HCT116 (cell line): ENCODE measurements around the gene AKAP12. TPM values are rescaled to one million over a fixed set of nuclear protein-coding genes. Genes with fewer than 3 reads are reported as not detected.

ENCODE experiments used
- ATAC-seq: fragments of 200-7000 bp; cut with Tn5 transposase; 2 replicates; pipeline ENCODE4 v1.9.1; 2020; ENCODE audit warnings: mild to moderate bottlenecking, moderate library complexity
- BruUV-seq: library from RNA; stranded (reverse); fragments of 400-500 nt; replicated peaks from 2 replicates; lab custom pipeline; 2021; lab: Mats Ljungman, UMichigan
- CTCF ChIA-PET: fragments of 300-600 bp; sonication (Branson Sonifier 250); formaldehyde crosslinking; loops from one replicate; lab custom pipeline; 2021; ENCODE audit warnings: antibody characterized with exemption; lab: Charles Lee
- POLR2A ChIA-PET: fragments of 300-600, 350-600 bp; sonication (Branson Sonifier 250); formaldehyde crosslinking; loops from one replicate; lab custom pipeline; 2021; ENCODE audit warnings: antibody characterized with exemption; lab: Charles Lee
- RAD21 ChIA-PET, 2 experiments: fragments of 300-600 bp; sonication (Branson Sonifier 250); formaldehyde crosslinking; loops; one replicate each; lab custom pipeline; 2023; ENCODE audit warnings: low total read pairs in 2 of 2; ENCODE audit not compliant: uncharacterized antibody in 2 of 2, unreplicated experiment in 2 of 2, low non-redundant PET in 1 of 2; lab: Charles Lee
- DNase-seq: peaks from one replicate; pipeline ENCODE4 v3.0.0-alpha.2; 2010; ENCODE audit warnings: low read depth, low spot score
- H2AFZ ChIP-seq: fragments of 200-600 bp; shearing (Covaris generic), sonication (generic); 2 replicates; pipeline ENCODE4 v1.6.1; 2017; ENCODE audit warnings: low read depth, mixed run types, mixed read lengths, antibody characterized with exemption, low read length; ENCODE audit not compliant: poor library complexity, severe bottlenecking
- H3K27ac ChIP-seq: 2 replicates; pipeline ENCODE4 v1.5.1; 2012; ENCODE audit warnings: low read depth, low read length
- H3K27me3 ChIP-seq: fragments of 200-600 bp; sonication (generic); 2 replicates; pipeline ENCODE4 v1.6.1; 2016; ENCODE audit warnings: mixed run types, low read length, mixed read lengths; ENCODE audit not compliant: insufficient read depth
- H3K36me3 ChIP-seq, 2 experiments: fragments of 200-500 bp in 1 of 2; fragments of 200-600 bp in 1 of 2; sonication (Bioruptor generic) in 1 of 2; sonication (generic) in 1 of 2; 2 replicates each; pipeline versions ENCODE4 v1.5.1 to v1.6.1; 2014 to 2016; ENCODE audit warnings: low read length in 2 of 2, inconsistent platforms in 1 of 2, mixed read lengths in 1 of 2, mixed run types in 1 of 2; ENCODE audit not compliant: insufficient read depth in 2 of 2, control insufficient read depth in 1 of 2
- H3K4me1 ChIP-seq, 2 experiments: fragments of 200-600 bp in 1 of 2; sonication (generic) in 1 of 2; 2 replicates each; pipeline versions ENCODE4 v1.5.1 to v1.6.1; 2012 to 2017; ENCODE audit warnings: low read length in 2 of 2, inconsistent platforms in 1 of 2, mild to moderate bottlenecking in 1 of 2, mixed read lengths in 1 of 2, mixed run types in 1 of 2, moderate library complexity in 1 of 2; ENCODE audit not compliant: insufficient read depth in 2 of 2, control insufficient read depth in 1 of 2
- H3K4me2 ChIP-seq: fragments of 200-600 bp; sonication (generic); 2 replicates; pipeline ENCODE4 v1.6.1; 2017; ENCODE audit warnings: mixed run types, low read length, mixed read lengths
- H3K4me3 ChIP-seq, 2 experiments: fragments of 200-600 bp in 1 of 2; sonication (generic) in 1 of 2; replicated peaks in 1 of 2; 2 replicates each; pipeline ENCODE4 v1.5.1; 2011 to 2016; ENCODE audit warnings: low read length in 2 of 2, control low read depth in 1 of 2, low read depth in 1 of 2, mild to moderate bottlenecking in 1 of 2, mixed read lengths in 1 of 2, mixed run types in 1 of 2
- H3K79me2 ChIP-seq: fragments of 200-600 bp; sonication (generic); 2 replicates; pipeline ENCODE4 v1.6.1; 2017; ENCODE audit warnings: mild to moderate bottlenecking, mixed run types, low read length, moderate library complexity, mixed read lengths; ENCODE audit not compliant: insufficient read depth
- H3K9ac ChIP-seq: fragments of 200-600 bp; sonication (generic); 2 replicates; pipeline ENCODE4 v1.6.1; 2016; ENCODE audit warnings: low read length, mixed read lengths
- H3K9me2 ChIP-seq: fragments of 200-600 bp; sonication (generic), shearing (Covaris generic); 2 replicates; pipeline ENCODE4 v1.6.1; 2017; ENCODE audit warnings: mixed run types, mild to moderate bottlenecking, moderate library complexity; ENCODE audit not compliant: insufficient read depth
- H3K9me3 ChIP-seq, 2 experiments: fragments of 200-500 bp in 1 of 2; fragments of 200-600 bp in 1 of 2; sonication (Bioruptor generic) in 1 of 2; sonication (generic) in 1 of 2; 2 replicates each; pipeline ENCODE4 v1.6.1; 2014 to 2017; ENCODE audit warnings: low read length in 2 of 2, mixed read lengths in 2 of 2, inconsistent platforms in 1 of 2, low read depth in 1 of 2, mild to moderate bottlenecking in 1 of 2, mixed run types in 1 of 2, moderate library complexity in 1 of 2; ENCODE audit not compliant: control insufficient read depth in 1 of 2, insufficient read depth in 1 of 2
- H4K20me1 ChIP-seq: fragments of 200-600 bp; sonication (generic), shearing (Covaris generic); 2 replicates; pipeline ENCODE4 v1.6.1; 2017; ENCODE audit warnings: mixed run types, mild to moderate bottlenecking, moderate library complexity; ENCODE audit not compliant: insufficient read depth
- SP1 ChIP-seq: IDR thresholded peaks from 2 replicates; pipeline ENCODE4 v1.6.1; 2012; ENCODE audit warnings: low read depth
- intact Hi-C: fragments of 100-400 bp; cut with micrococcal nuclease; formaldehyde crosslinking; loops from 2 replicates; pipeline ENCODE4 v1.10.0; 2022
- total RNA-seq: library from RNA; stranded (reverse); gene quantifications from one replicate; pipeline ENCODE4 v1.2.1, GENCODE V29; 2021; ENCODE audit not compliant: unreplicated experiment
- TF ChIP-seq, protein P1 (sequence below): IDR thresholded peaks from 2 replicates; pipeline ENCODE4 v1.6.1; 2011; ENCODE audit warnings: mild to moderate bottlenecking, low read length, moderate library complexity; ENCODE audit not compliant: insufficient replicate concordance; ENCODE audit errors: extremely low read depth
- TF ChIP-seq, protein P2 (sequence below): IDR thresholded peaks from 2 replicates; pipeline ENCODE4 v1.6.1; 2012
- TF ChIP-seq, protein P3 (sequence below): IDR thresholded peaks from 2 replicates; pipeline ENCODE4 v1.6.1; 2012

The AKAP12 gene
- total RNA-seq, 1 experiment from 2014 or later = 1,220 TPM

DNA sequence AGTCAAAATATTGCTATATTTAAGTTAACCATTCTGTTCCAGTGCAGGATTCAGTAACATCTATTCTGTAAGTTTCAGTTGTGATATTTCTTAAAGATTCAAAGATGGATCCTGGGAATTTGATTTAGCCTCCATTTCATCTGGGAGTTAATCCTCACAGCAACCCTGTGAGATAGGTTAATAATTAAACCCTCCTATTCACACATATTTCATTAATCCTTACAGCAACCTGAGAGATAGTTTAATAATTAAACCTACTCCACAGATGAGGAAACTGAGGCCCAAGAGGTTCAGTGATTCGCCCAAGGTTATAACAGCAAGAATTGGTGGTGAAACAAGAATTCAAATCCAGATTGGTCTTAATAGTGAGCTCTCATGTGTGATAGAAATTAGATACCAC, 162.5 kb downstream of the AKAP12 start (continued):
- TF ChIP-seq, protein P1, sequence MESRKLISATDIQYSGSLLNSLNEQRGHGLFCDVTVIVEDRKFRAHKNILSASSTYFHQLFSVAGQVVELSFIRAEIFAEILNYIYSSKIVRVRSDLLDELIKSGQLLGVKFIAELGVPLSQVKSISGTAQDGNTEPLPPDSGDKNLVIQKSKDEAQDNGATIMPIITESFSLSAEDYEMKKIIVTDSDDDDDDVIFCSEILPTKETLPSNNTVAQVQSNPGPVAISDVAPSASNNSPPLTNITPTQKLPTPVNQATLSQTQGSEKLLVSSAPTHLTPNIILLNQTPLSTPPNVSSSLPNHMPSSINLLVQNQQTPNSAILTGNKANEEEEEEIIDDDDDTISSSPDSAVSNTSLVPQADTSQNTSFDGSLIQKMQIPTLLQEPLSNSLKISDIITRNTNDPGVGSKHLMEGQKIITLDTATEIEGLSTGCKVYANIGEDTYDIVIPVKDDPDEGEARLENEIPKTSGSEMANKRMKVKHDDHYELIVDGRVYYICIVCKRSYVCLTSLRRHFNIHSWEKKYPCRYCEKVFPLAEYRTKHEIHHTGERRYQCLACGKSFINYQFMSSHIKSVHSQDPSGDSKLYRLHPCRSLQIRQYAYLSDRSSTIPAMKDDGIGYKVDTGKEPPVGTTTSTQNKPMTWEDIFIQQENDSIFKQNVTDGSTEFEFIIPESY = no peak
- TF ChIP-seq, protein P2, sequence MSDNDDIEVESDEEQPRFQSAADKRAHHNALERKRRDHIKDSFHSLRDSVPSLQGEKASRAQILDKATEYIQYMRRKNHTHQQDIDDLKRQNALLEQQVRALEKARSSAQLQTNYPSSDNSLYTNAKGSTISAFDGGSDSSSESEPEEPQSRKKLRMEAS = no peak

DNA sequence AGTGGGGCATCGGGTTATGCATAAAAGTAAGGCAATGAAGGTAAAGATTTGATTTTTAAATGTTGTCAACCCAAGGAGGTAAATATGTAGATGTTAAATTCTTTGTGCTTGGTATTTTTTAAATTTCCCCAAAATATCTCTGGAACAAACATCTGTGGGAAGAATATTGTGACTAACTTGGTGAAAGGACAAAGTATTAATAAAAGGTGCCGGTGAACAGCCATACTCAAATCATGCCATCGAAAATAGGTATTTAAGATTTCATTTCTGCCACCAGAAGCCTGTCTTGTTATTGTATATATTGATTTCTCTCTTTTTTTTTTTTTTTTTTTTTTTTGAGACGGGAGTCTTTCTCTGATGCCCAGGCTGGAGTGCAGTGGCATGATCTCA, 164.1 kb downstream of the AKAP12 start:
- no peak for DNase-seq
- H3K4me2 ChIP-seq = peak overlapping the region; percentile 38
- ChIA-PET CTCF (no interaction called here), RAD21 (no interaction called here), POLR2A (interaction anchor here (1.5 kb wide), 1 partner anchor 14 kb away, joined by 3 read pairs; no protein-coding TSS in a partner anchor)
- H3K9me3 ChIP-seq = no peaks in the 10 kb centered on the region
- intact Hi-C loops = no loop called here
- BruUV-seq = no TSS peak
- H3K4me3 ChIP-seq = no peak overlapping the region
- peak overlapping the region; percentile 4; the same call in 1 of the 2 replicates for H3K27ac ChIP-seq
- no peaks in the 10 kb centered on the region; the same call in 1 of the 2 replicates for H4K20me1 ChIP-seq
- 0 out of 2 replicates have a peak overlapping the region, but pooled peaks have one; percentile 10 for H3K9ac ChIP-seq
- H3K27me3 ChIP-seq = no peaks in the 10 kb centered on the region
- H2AFZ ChIP-seq = no peak overlapping the region
- no peak for ATAC-seq
- peaks cover 4 to 13% of the 10 kb centered on the region in 2 experiments; a peak in 1 of 4 replicates for H3K36me3 ChIP-seq
- H3K79me2 ChIP-seq = peaks cover 61% of the 10 kb centered on the region
- peaks cover 40 to 55% of the 10 kb centered on the region in 2 experiments for H3K4me1 ChIP-seq
- no peaks in the 10 kb centered on the region for H3K9me2 ChIP-seq
- TF ChIP-seq, protein P3, sequence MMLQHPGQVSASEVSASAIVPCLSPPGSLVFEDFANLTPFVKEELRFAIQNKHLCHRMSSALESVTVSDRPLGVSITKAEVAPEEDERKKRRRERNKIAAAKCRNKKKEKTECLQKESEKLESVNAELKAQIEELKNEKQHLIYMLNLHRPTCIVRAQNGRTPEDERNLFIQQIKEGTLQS = no peak
- no peak for TF ChIP-seq SP1
- TF ChIP-seq, protein P2 = 0 out of 2 replicates have a peak, but pooled peaks have one; percentile 13

Other genes starting within 250 kb of the AKAP12 start
- gene ZBTB2, start 151.6 kb downstream of the AKAP12 start, total RNA-seq = 12.5 TPM
- 28.0 TPM for gene RMND1, start 212.2 kb downstream of the AKAP12 start, total RNA-seq